HG03103 (cell line): ENCODE results near the gene CTAG1A.
"Not testable (repeated sequence)": the region's sequence is repeated elsewhere in the genome, so short reads cannot be mapped to it uniquely, and the experiment has no call there.

Experiments used
- ATAC-seq: cut with Tn5 transposase; IDR thresholded peaks from one replicate; pipeline ENCODE4 v1.9.1; 2021; ENCODE audit warnings: low read depth; ENCODE audit not compliant: unreplicated experiment

The CTAG1A gene

GRCh38 chrX:154570361-154570760 is 14.6 kb upstream of the CTAG1A start:
- not testable (repeated sequence) for ATAC-seq

- not testable (repeated sequence) for ATAC-seq
Measured at GRCh38 chrX:154573061-154573460, 11.9 kb upstream of the CTAG1A start.

DNA sequence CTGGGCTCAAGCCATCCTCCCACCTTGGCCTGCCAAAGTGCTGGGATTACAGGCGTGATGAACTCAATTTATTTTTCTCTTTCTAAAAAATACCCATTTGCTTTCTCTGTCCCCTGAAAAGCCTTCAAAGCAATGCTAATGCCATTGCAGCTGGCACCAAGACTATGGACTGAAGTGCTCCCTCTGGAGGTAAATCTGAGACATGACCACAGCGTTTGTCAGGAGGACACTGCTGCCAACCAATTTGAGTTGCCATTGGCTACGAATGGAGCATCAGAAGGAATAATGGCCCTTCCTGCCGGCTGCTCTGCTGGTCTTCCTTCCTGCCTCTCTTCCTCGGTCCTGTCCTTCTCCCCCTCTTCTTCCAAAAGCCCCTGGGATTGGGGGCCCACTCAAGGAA is 9.9 kb upstream of the CTAG1A start:
- ATAC-seq: not testable (repeated sequence)

DNA sequence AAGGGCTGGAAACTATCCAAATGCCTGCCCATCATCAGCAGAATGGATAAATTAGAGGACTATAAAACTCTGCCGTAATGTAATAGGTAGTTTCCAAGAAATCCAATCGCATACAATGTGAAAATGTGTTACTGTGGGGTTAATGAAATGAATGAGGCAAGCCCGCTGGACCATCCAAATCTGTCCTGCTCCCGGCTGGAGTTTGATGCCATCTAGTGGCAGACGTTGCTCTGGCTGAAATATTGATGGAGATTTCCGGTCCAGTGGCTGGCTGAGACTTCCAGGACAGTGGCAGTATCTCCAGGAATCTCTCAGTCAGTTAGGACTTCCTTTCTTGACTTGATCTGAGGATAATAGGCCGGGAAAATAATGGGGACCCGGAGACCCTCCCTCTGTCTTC is 1.9 kb upstream of the CTAG1A start:
- not testable (repeated sequence) for ATAC-seq

DNA sequence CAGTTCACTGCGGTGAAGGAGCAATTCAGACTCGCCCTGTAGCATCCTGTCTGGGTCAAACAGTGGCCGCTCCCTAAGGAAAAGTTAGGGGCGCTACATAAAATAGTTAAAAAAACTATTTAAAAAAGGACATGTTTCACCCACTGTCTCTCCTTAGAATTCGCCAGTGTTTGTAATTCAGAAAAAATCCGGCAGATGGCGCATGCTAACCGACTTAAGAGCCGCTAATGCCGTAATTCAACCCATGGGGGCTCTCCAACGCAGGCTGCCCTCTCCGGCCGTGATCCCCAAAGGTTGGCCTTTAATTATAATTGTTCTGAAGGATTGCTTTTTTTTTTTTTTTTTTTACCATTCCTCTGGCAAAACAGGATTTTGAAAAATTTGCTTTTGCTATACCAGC is 5.5 kb downstream of the CTAG1A start:
- ATAC-seq: not testable (repeated sequence)

DNA sequence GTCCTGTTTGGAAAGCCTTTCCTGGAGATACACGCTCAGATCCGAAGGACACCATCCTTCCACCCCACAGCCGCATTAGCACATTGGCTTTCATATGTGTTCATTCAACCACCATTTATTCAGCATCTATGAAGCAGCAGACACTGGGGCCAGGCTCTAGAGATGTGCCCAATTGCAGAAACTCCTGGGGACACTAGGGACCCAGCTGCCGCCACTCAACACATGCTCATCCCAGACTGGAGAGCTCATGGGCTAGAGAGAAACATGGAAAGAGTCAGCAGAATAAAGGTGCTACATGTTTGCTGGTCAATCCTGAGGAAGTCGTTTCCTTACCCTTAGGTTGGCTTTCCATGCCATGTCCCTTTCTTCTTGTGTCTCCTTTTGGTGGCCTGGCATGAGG is 7.6 kb downstream of the CTAG1A start:
- no peak for ATAC-seq

DNA sequence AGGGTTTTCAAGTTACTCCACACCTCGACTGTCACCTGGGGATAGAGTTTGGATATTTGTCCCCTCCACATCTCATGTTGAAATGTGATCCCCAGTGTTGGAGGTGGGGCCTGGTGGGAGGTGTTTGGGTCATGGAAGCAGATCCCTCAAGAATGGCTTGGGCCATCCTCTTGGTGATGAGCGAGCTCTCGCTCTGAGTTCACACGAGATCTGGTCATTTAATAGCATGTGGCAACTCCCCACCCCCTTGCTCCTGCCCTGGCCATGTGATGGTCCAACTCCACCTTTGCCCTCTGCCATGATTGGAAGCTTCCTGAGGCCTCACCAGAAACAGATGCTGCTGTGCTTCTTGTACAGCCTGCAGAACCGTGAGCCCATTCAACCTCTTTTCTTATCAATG is 8.3 kb downstream of the CTAG1A start:
- no peak for ATAC-seq

GRCh38 chrX:154594491-154594890 is 9.6 kb downstream of the CTAG1A start:
- no peak for ATAC-seq

DNA sequence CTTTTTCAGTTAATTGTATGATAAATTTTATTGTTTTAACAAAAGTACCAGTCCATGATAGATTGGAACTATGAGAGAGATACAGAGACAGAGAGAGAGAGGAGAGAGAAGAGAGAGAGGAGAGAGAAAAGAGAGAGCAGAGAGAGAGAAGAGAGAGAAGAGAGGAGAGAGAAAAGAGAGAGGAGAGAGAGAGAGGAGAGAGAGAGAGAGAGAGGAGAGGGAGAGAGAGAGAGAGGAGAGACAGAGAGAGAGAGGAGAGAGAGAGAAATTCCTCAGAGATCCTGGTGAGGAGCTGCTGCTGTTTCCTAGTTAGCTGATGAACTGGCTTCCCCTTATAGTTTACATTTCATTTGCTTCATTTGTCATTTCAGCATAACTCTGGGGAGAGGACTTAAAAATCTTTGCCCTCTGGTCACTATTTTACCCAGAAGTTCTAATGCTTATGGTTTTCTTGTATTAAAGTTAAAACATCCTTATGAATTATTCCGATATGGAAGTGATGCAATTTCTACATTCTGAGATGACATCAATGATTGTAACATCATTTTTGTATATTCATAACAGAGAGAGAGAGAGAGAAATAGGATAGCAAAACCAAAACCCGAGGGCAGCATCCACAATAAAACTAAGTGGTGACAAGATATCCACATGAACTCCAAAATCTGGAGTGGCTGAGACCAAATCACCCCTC is 10.8 kb downstream of the CTAG1A start:
- ATAC-seq: no peak

- ATAC-seq: no peak
Measured at GRCh38 chrX:154596290-154596929, 11.5 kb downstream of the CTAG1A start.

DNA sequence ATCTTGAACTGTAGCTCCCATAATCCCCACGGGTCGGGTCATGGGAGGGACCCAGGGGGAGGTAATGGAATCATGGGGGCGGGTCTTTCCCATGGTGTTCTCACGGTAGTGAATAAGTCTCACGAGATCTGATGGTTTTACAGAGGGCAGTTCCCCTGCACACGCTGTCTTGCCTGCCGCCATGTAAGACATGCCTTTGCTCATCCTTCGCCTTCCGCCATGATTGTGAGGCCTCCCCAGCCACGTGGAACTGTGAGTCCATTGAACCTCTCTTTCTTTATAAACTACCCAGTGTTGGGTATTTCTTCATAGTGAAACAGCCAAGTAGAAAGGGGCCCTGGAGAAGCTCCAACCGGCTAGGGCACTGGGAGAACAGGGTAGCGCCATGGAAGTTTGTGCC is 12.3 kb downstream of the CTAG1A start:
- no peak for ATAC-seq

GRCh38 chrX:154598656-154599055 is 13.7 kb downstream of the CTAG1A start:
- no peak for ATAC-seq

DNA sequence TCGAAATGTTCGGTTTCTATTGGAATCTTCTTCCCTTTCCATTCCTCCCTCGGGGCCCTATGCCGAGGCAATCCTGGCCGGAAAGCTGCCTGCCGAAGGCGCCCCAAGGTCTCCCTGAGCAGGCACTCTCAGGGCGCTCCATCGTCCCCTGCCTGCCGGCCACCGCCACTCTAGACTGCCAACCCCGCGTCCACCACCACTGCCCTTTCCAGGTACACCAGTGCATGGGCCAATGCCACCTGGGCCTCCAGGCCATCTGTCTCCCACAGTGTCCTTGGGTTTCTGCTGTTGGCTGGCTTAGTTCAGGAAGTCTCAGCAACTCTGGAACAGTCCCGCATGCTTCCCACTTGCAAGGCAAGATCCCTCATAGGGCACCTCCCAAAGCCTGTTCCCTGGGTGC is 14.6 kb downstream of the CTAG1A start:
- no peak for ATAC-seq

GRCh38 chrX:154600759-154601374 is 15.9 kb downstream of the CTAG1A start:
- ATAC-seq: no peak

- ATAC-seq: no peak
Measured at GRCh38 chrX:154602226-154602625, 17.3 kb downstream of the CTAG1A start.

DNA sequence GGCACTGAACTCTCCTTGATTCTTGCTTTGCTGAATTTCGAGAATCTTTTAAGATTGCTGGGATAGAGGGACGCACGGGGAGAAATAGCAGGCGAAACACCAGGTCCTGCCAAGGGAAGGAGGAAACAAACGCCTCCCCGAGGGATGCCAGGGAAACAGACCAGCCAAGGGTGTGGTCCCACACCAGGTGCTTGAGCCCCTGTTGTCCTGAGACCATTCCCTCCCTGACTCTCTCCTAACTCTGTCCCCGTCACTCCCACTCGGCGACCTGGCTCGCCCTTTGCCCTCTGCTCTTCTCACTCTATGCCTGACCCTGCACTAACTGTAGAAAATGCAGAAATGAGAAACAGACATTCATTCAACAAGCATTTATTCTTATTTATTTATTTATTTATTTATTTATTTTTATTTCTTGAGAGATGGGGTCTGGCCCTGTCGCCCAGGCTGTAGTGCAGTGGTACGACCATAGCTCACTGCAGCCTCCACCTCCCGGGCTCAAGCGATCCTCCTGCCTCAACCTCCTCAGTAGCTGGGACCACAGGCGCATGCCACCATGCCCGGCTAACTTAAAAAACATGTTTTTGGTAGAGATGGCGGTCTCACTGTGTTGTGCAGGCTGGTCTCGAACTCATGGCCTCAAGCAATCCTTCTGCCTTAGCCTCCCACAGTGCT is 18.0 kb downstream of the CTAG1A start:
- ATAC-seq: no peak

- ATAC-seq: no peak
Measured at GRCh38 chrX:154603438-154604430, 18.8 kb downstream of the CTAG1A start.

DNA sequence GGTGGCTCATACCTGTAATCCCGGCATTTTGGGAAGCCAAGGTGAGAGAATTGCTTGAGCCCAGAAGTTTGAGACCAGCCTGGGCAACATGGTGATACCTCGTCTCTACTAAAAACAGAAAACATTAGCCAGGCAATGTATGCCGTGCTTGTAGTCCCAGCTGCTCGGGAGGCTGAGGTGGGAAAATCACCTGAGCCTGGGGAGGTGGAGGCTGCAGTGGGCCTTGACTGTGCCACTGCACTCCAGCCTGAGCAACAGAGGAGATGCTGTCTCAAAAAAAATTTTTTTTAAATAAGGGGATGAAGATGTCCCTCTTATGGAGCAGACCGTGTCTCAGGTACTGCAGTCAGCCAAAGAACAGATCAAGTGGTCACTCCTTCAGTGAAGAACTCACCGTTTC is 20.6 kb downstream of the CTAG1A start:
- no peak for ATAC-seq

GRCh38 chrX:154607370-154607769 is 22.4 kb downstream of the CTAG1A start:
- no peak for ATAC-seq

DNA sequence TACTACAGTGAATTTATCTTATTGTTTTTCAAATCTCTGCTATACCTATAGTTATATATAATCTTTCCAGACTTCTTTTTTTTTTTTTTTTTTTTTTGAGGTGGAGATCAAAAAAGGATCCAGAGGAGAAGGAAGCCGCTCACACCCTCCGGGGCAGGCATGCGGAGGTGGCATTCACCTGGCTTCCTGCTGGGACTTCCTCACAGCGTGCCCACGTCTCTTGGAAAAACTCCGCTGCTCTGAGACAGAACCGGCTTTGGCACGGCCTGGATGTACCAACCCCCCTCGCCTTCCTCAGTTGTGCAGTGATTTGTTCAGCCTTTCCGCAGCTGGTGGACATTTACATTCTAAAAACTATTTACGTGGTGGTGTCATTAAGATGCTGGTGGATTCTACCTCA is 23.0 kb downstream of the CTAG1A start:
- not testable (repeated sequence) for ATAC-seq
